ENCODE data around the gene PCDH9.

- no peak for TF ChIP-seq CTCF (IDR thresholded peaks at IDR 0.05; ENCODE audit: insufficient read depth, low read length, poor library complexity, severe bottlenecking)
- no peak for TF ChIP-seq EZH2phosphoT487 (conservative IDR thresholded peaks at IDR 0.05; ENCODE audit: low read length)
These were observed 11.0 kb downstream of the PCDH9 start for GRCh38 chr13:67219113-67219512.

All from SU-DHL-6 (cell line).